TTC549 (cell line): ENCODE measurements around the gene KANSL3.
"Not testable (repeated sequence)": the region's sequence is repeated elsewhere in the genome, so short reads cannot be mapped to it uniquely, and the experiment has no call there.

Experiments
- FAIRE-seq: peaks from 2 replicates; lab custom pipeline; 2012; peaks lifted over from hg19 to GRCh38; lab: Jason Lieb, UNC

The KANSL3 gene

GRCh38 chr2:96557421-96557820, 80.7 kb downstream of the KANSL3 start:
- FAIRE-seq = not testable (repeated sequence)

GRCh38 chr2:96556441-96557330, 81.4 kb downstream of the KANSL3 start:
- FAIRE-seq = no peak

DNA sequence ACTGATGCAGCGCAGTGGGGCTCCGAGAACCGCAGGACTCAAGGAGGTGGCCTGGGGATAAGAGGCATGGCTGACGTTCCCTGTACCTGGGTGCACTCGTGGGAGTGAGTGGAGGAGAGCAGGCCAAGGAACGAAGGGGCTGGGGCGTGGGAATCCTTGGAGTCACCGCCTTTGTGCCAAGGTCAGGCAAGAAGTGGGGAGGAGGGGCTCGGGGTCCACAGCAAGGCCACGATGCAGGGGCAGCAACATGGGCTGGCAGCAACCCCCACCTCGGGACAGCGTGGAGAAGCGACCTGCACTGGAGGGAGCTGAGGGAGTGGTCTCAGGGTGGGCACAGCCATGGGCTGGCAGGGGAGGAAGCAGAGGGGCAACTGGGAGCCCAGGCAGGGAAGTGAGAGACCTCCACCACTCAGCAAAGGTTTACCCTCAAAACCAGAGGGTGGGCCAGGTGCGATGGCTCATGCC, 82.9 kb downstream of the KANSL3 start:
- no peak for FAIRE-seq

GRCh38 chr2:96554293-96555145, 83.6 kb downstream of the KANSL3 start:
- FAIRE-seq = no peak

DNA sequence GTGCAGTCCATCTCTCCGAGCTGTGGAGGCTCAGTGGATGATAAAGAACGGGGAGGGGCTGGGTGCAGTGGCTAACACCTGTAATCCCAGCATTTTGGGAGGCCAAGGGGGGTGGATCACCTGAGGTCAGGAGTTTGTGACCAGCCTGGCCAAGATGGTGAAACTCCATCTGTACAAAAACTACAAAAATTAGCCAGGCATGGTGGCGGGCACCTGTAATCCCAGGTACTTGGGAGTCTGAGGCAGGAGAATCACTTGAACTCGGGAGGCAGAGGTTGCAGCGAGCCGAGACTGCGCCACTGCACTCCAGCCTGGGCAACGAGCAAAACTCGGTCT, 84.2 kb downstream of the KANSL3 start:
- FAIRE-seq = not testable (repeated sequence)

- no peak for FAIRE-seq
Observed at GRCh38 chr2:96553176-96553956, 84.7 kb downstream of the KANSL3 start.

GRCh38 chr2:96552315-96553175, 85.6 kb downstream of the KANSL3 start:
- no peak for FAIRE-seq

GRCh38 chr2:96551605-96552314, 86.4 kb downstream of the KANSL3 start:
- no peak for FAIRE-seq

DNA sequence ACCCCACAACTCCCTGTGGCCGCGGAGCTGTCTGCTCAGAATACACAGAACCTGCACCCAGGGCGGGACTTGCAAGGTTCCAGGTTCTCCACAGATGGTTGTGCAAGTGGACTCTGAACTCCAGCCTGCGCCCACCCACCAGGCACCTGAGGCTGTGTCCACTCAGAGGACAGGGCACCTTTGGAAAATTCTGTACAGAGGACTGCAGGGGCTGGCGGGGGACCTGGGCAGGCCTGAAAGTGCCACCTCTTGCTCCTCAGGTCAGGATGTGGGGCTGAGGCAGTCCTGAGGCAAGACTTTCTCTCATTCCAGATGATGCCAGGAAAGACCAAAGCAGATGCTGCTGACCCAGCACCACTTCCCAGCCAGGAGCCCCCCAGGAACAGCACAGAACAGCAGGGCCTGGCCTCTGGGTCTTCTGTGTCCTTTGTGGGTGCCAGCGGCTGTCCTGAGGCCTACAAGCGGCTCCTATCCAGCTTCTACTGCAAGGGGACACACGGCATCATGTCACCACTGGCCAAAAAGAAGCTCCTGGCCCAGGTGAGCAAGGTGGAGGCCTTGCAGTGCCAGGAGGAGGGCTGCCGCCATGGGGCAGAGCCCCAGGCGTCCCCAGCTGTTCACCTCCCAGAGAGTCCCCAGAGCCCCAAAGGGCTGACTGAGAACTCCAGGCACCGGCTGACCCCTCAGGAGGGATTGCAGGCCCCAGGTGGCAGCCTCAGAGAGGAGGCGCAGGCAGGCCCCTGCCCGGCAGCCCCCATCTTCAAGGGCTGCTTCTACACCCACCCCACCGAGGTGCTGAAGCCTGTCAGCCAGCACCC, 87.1 kb downstream of the KANSL3 start:
- no peak for FAIRE-seq

- FAIRE-seq = no peak
Observed at GRCh38 chr2:96549967-96550786, 87.9 kb downstream of the KANSL3 start.

DNA sequence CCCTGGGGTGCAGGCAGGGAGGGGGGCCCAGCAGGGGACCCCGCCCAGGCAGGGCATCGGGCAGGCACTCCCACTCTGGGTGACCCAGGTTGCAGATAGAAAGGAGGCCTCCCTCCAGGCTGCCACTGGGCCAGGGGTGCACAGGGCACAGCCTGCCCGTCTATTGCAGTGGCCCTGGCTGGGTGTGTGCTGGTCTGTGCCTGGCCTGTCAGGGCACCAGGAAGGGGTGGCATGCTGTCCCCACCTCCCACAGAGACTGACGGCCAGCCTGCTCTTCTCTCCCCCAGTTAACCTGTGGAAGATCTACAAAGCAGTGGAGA, 88.7 kb downstream of the KANSL3 start:
- FAIRE-seq = no peak

- no peak for FAIRE-seq
Observed at GRCh38 chr2:96548558-96549465, 89.3 kb downstream of the KANSL3 start.

DNA sequence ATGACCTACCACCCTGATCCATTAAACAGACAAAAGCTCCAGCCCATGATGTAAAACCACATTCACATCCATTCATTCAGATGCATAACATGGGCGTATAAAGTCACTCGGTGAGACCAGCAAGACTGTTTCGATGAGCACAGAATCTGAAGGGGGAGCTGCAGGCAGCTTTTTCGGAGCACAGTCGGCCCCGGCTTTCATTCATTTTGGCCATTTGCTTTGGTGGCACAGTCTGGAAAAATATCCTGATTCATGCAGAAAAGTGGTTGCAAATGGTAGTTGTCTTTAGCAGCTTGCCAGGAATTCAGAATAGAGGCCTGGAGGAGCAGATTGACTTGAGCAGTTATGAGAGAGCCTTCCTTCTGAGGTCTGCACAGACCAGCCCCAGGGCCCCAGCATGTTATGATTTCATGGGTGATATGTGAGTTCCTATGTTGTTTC, 90.4 kb downstream of the KANSL3 start:
- FAIRE-seq = no peak

- FAIRE-seq = no peak
Observed at GRCh38 chr2:96547203-96547641, 90.9 kb downstream of the KANSL3 start.

- no peak for FAIRE-seq
Observed at GRCh38 chr2:96546797-96547196, 91.3 kb downstream of the KANSL3 start.

DNA sequence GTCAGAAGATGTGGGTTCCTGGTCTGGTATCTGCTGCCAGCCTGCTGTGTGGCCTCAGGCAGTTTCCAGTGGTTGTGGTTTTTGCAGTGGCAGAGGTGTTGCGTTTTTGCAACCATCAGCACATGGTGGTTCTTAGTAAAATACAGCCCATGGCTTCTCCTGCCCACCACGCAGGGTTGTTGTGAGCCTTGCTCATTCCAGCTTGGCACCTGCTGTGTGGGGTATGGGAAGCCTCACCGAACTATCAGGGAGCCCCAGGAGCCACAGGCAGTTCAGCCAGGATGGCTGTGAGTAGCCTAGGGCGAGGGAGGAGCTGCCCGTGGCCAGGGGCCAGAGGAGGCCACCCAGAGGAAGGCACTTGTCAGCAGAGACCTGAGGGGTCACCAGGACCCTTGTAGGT, 91.8 kb downstream of the KANSL3 start:
- FAIRE-seq = no peak
